ENCODE measurements around the gene DNMT3B.

GRCh38 chr20:32820698-32821377 lies 58.7 kb downstream of the DNMT3B start:
- TF ChIP-seq CTCF (IDR thresholded peaks at IDR 0.05) (no peak), TCF7L2 (IDR thresholded peaks at IDR 0.05; ENCODE audit: low read depth, low read length) (no peak), POLR2AphosphoS5 (IDR thresholded peaks at IDR 0.05; ENCODE audit: low read depth, low read length) (no peak), REST (IDR thresholded peaks at IDR 0.05; ENCODE audit: insufficient read depth in 1 of 2, low read depth in 2 of 2, low read length in 1 of 2) (no peak)
